Left lung (tissue), 10 donors: ENCODE measurements around the gene PKIG. TPM values are rescaled to one million over a fixed set of nuclear protein-coding genes. Genes with fewer than 3 reads are reported as not detected.

ENCODE experiments used
- ATAC-seq: fragments of 200-7000 bp; cut with Tn5 transposase; one replicate; pipeline ENCODE4 v1.9.1; 2020; ENCODE audit warnings: moderate library complexity
- DNase-seq, 4 donors: peaks; one replicate each; pipeline ENCODE4 v3.0.0-alpha.2; 2013 to 2020
- H3K27ac ChIP-seq, 2 donors: fragments of 200-600 bp; sonication (generic) in 1 of 2; one replicate each; pipeline versions ENCODE4 v1.5.0 to v1.8.0; 2020 to 2021
- H3K27me3 ChIP-seq, 2 donors: fragments of 200-600 bp; sonication (generic) in 1 of 2; one replicate each; pipeline versions ENCODE4 v1.5.0 to v1.8.0; 2020 to 2021
- H3K36me3 ChIP-seq, 2 donors: fragments of 200-600 bp; sonication (generic) in 1 of 2; one replicate each; pipeline versions ENCODE4 v1.5.0 to v1.8.0; 2020 to 2021
- H3K4me1 ChIP-seq, 2 donors: fragments of 200-600 bp; one replicate each; pipeline ENCODE4 v1.8.0; 2021
- H3K4me3 ChIP-seq, 2 donors: fragments of 200-600 bp; sonication (generic) in 1 of 2; one replicate each; pipeline versions ENCODE4 v1.5.0 to v1.8.0; 2020 to 2021; ENCODE audit warnings: mild to moderate bottlenecking in 1 of 2
- H3K9me3 ChIP-seq, 2 donors: fragments of 200-600 bp; sonication (generic) in 1 of 2; one replicate each; pipeline versions ENCODE4 v1.5.0 to v1.8.0; 2020 to 2021
- CTCF ChIP-seq, 2 donors: fragments of 200-600 bp; sonication (generic) in 1 of 2; IDR thresholded peaks; one replicate each; pipeline versions ENCODE4 v1.5.0 to v1.8.0; 2021; ENCODE audit warnings: antibody characterized with exemption in 2 of 2
- intact Hi-C, 2 donors: fragments of 100-400 bp; cut with DNase I; formaldehyde crosslinking; loops; one replicate each; pipeline versions ENCODE4 v1.11.2 to v1.14.2; 2022
- polyA plus RNA-seq, 6 donors: library from polyadenylated mRNA; unstranded; fragments of 120-200 nt; gene quantifications; one replicate each; pipeline ENCODE4 v1.2.1, GENCODE V29; 2013; ENCODE audit not compliant: insufficient read length in 6 of 6
- total RNA-seq, 2 donors: library from RNA; stranded (reverse); fragmentation: NEBNext Ultra II Directional; extraction: Animal tissue kit (Norgen Biotek cat#: 25700); gene quantifications; one replicate each; pipeline ENCODE4 v1.2.1, GENCODE V29; 2021
- donor health status: DM: no; HTN: yes; CAD: no.
- donor health status: DM: no; HTN: no; CAD: no.

Gene PKIG
- total and polyA plus RNA-seq, 8 donors = 40.1 to 67.7 (median 55.2) TPM

- no peaks in the 10 kb centered on the region for H3K9me3 ChIP-seq
- no peaks in the 10 kb centered on the region for H3K27me3 ChIP-seq
- peaks cover 33 to 76% of the 10 kb centered on the region in 2 donors for H3K4me1 ChIP-seq
- no peak for ATAC-seq
- H3K36me3 ChIP-seq = no peaks in the 10 kb centered on the region
- no peak overlapping the region for H3K4me3 ChIP-seq
- peak overlapping the region; percentile 73 to 80 for H3K27ac ChIP-seq
- no peak for DNase-seq
- TF ChIP-seq CTCF (IDR thresholded peaks at IDR 0.05) = no peak
- intact Hi-C loops = no loop called here
Observed at GRCh38 chr20:44644230-44644617, 61.8 kb downstream of the PKIG start.

GRCh38 chr20:44644667-44645131 lies 62.3 kb downstream of the PKIG start:
- Histone ChIP-seq H3K36me3 (no peaks in the 10 kb centered on the region), H3K27ac (peak overlapping the region; percentile 73 to 80), H3K9me3 (no peaks in the 10 kb centered on the region), H3K27me3 (no peaks in the 10 kb centered on the region), H3K4me1 (peaks cover 33 to 80% of the 10 kb centered on the region in 2 donors), H3K4me3 (no peak overlapping the region)
- no peak for TF ChIP-seq CTCF (IDR thresholded peaks at IDR 0.05)
- no peak for ATAC-seq
- no peak for DNase-seq
- intact Hi-C loops = no loop called here

GRCh38 chr20:44646023-44646640 lies 63.8 kb downstream of the PKIG start:
- ATAC-seq = no peak
- no peaks in the 10 kb centered on the region for H3K27me3 ChIP-seq
- no peak overlapping the region for H3K4me3 ChIP-seq
- intact Hi-C loops = no loop called here
- no peaks in the 10 kb centered on the region for H3K9me3 ChIP-seq
- TF ChIP-seq CTCF (IDR thresholded peaks at IDR 0.05) = no peak
- no peaks in the 10 kb centered on the region for H3K36me3 ChIP-seq
- peak overlapping the region in 1 of 2 donors; percentile 80 for H3K27ac ChIP-seq
- H3K4me1 ChIP-seq = peaks cover 37 to 95% of the 10 kb centered on the region in 2 donors
- no peak for DNase-seq

GRCh38 chr20:44646641-44647274 lies 64.4 kb downstream of the PKIG start:
- ATAC-seq (peak; percentile 4), DNase-seq (no peak)
- peaks cover 36 to 97% of the 10 kb centered on the region in 2 donors for H3K4me1 ChIP-seq
- no peaks in the 10 kb centered on the region for H3K27me3 ChIP-seq
- TF ChIP-seq CTCF (IDR thresholded peaks at IDR 0.05) = no peak
- intact Hi-C loops = no loop called here
- H3K9me3 ChIP-seq = no peaks in the 10 kb centered on the region
- H3K4me3 ChIP-seq = no peak overlapping the region
- no peaks in the 10 kb centered on the region for H3K36me3 ChIP-seq
- H3K27ac ChIP-seq = peak overlapping the region in 1 of 2 donors; percentile 80

- peaks cover 23 to 93% of the 10 kb centered on the region in 2 donors for H3K4me1 ChIP-seq
Observed at GRCh38 chr20:44648068-44648467, 65.7 kb downstream of the PKIG start.

More at GRCh38 chr20:44648068-44648467, 65.7 kb downstream of the PKIG start:
- intact Hi-C loops = no loop called here
- ATAC-seq (no peak), DNase-seq (no peak)
- H3K4me3 ChIP-seq = no peak overlapping the region
- H3K9me3 ChIP-seq = no peaks in the 10 kb centered on the region
- H3K36me3 ChIP-seq = no peaks in the 10 kb centered on the region
- no peak for TF ChIP-seq CTCF (IDR thresholded peaks at IDR 0.05)
- no peak overlapping the region for H3K27ac ChIP-seq
- H3K27me3 ChIP-seq = no peaks in the 10 kb centered on the region
